SK-MEL-5 (cell line): ENCODE measurements around the gene MLLT10. TPM values are rescaled to one million over a fixed set of nuclear protein-coding genes. Genes with fewer than 3 reads are reported as not detected.

Source experiments
- DNase-seq: peaks from one replicate; pipeline ENCODE4 v3.0.0-alpha.2; 2016; ENCODE audit warnings: low read depth, low spot score
- in situ Hi-C: cut with HindIII; loops from 2 replicates; pipeline ENCODE4 v1.10.0; 2016; ENCODE audit warnings: low sequenced_read_pairs, high pct_unique_total_duplicates, low pct_unique_long_range_greater_than_20kb
- small RNA-seq, 2 experiments: library from RNA; depleted of rRNA; stranded (forward); fragments of <200 nt; gene quantifications; one replicate each; pipeline ENCODE3, GENCODE V24; 2014
- total RNA-seq: library from RNA; depleted of rRNA; stranded (reverse); fragments of >200 nt; shearing (Covaris generic); gene quantifications from 2 replicates; pipeline ENCODE4 v1.2.3, GENCODE V29; 2014; rRNA removed

The MLLT10 gene
- total RNA-seq, 1 experiment from 2014 or later: 24.8 TPM

- no peak for DNase-seq
- in situ Hi-C loops: no loop called here
Measured at GRCh38 chr10:21753497-21754270, 219.7 kb downstream of the MLLT10 start.

DNA sequence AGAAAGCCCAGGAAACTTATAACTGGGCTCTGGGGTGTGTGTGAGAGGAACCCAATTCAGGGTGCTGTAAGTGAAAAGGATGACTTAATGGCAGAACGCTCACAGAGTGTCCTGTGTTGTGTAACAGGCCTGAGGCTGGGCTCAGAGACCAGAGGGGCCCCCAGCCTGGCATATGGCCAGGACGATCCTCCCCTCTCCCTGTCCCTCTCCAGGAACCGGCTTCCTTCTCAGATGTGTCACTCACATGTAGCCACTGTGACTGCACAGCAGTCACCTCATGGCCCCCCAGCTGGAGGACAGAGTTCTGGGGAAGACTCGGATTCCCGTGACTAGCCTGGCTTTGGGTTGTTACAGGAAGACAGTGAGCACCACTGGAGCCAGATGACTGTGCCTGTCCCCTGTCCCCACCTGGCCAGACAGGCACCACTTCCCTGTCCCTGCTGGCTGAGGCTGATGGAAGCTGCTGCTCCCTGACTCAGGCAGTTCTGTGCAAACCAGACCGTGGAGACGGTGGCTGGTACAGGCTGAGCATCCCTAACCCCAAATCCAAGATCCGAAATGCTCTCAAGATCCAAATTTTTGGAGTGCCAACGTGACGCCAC is 220.5 kb downstream of the MLLT10 start:
- in situ Hi-C loops: no loop called here
- DNase-seq: no peak

- in situ Hi-C loops: no loop called here
- DNase-seq: no peak
Measured at GRCh38 chr10:21756707-21757106, 222.7 kb downstream of the MLLT10 start.

GRCh38 chr10:21757185-21757901 is 223.3 kb downstream of the MLLT10 start:
- in situ Hi-C loops: no loop called here
- DNase-seq: no peak

GRCh38 chr10:21758239-21758638 is 224.2 kb downstream of the MLLT10 start:
- in situ Hi-C loops: no loop called here

DNA sequence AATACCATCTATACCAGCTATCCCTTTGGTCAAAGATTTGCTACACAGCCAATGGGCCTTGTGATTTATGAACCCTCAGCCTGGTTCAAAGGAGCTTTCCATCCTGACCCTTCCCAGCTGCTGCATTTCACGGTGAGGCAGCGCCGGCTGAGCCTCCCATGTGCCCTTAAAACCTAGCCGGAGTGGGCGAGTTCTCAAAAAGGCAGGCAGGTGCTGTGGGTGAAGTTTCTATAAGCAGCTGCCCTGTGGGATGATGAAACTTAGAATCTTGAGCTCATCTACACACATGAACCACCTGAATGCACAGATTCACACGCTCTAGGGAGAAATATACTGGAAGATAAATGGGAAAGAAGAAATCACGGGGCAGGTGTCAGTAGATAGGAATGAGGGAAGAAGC is 224.7 kb downstream of the MLLT10 start:
- DNase-seq: no peak
- in situ Hi-C loops: no loop called here

More at GRCh38 chr10:21758239-21758638, 224.2 kb downstream of the MLLT10 start:
- DNase-seq: no peak

GRCh38 chr10:21759232-21759631 is 225.2 kb downstream of the MLLT10 start:
- no peak for DNase-seq
- in situ Hi-C loops: no loop called here

DNA sequence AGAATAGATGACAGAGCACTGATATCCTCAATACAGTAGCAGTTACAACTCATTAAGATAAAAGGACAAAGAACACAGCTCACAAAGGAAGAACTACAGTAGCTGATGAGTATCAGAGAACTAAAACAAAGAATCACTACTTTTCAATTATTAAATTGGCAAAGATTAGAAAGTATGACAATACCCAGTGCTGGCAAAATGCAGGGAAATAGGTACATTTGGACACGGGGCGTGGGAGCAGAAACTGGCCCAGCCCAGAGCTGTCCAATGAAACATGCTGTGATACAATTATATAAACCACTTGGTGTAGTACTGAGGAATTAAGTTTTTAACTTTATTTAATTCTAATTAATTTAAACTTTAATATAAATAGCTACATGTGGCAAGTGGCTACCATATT is 226.3 kb downstream of the MLLT10 start:
- no peak for DNase-seq
- in situ Hi-C loops: no loop called here

DNA sequence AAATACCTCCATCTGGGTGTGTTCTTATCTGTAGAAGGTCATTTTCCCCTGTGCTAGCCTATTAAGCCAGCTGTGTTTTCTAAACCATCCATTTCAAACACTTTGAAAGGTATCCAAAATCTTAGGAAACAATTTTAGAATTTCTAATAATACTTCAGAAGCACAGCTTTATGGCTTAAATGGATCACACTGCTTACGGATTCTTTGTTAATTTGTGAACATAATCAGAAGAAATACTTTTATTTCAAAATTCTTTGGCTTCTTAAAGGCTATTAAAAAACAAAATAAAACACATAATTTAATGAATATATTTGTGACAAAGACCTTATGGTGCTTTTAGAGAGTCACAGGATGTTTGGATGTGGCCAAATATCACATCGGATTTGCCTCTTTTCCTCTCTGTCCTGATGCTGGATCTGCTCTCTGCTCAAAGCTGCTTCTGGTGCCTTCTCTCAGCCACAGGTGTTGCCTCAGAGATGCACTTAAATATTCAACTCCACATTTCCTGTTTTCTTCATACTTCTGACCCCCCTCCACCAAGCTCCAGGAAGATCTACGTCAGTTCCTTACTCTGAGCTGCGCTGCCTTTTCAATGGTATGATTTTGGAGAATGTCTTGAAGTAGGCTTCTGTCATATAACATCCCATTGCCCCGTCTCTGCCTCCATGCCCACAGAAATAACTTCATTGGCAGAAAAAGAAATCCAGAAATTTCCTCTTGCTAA is 230.6 kb downstream of the MLLT10 start:
- in situ Hi-C loops: no loop called here

GRCh38 chr10:21769041-21769440 is 235.0 kb downstream of the MLLT10 start:
- in situ Hi-C loops: no loop called here
- no peak for DNase-seq

More for the DNA sequence above, 230.6 kb downstream of the MLLT10 start:
- DNase-seq: no peak

DNA sequence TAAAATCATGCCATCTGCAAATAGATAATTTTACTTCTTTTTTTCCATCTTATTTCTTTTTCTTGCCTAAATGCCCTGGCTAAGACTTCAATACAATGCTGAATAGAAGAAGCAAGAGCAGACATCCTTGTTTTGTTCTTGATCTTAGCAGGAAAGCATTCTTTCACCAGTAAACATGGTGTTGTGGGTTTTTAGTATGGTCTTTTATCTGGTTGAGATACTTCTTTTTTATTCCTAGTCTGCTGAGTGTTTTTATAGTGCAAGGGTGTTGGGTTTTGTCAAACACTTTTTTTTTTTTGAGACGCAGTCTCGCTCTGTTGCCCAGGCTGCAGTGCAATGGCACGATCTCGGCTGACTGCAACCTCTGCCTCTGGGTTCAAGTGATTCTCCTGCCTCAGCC is 237.2 kb downstream of the MLLT10 start:
- in situ Hi-C loops: no loop called here

DNA sequence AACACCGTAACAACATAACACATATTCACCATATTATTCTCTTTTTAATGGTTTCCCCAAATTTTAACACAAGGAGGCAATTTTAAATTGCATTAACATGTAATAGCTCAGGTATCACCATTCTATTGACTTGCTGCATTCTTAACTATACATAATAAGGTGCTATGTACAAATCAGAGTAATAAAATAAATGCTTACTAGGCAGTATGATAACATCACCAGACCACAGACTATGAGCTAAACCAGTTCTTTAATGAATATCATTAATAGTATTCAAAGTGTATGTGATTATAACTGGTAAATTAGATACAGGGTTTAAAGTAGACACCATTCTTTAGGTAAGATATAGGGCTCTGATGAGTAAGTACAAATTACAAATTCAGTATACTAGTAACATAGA is 242.9 kb downstream of the MLLT10 start:
- DNase-seq: no peak
- in situ Hi-C loops: no loop called here

More for the DNA sequence above, 237.2 kb downstream of the MLLT10 start:
- no peak for DNase-seq

DNA sequence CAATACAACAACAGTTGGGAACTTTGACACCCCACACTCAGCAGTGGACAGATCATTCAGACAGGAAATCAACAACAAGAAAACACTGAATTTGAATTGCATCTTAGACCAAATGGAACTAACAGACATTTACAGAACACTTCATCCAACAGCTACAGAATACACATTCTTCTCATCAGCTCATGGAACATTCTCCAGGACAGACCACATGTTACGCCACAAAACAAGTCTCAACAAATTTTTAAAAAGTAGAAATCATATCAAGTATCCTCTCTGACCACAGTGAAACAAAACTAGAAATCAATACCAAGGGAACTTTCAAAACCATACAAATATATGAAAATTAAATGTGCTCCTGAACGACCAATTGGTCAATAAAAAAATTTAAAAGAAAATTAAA is 257.2 kb downstream of the MLLT10 start:
- no peak for DNase-seq
- in situ Hi-C loops: no loop called here

Small RNA genes lying within 50 kb of the gene (small RNA-seq; reads per million reads assigned to genes)
- gene MIR1915 (0 reads per million in 2 experiments), gene RN7SKP219 (0 reads per million in 2 experiments), gene RNU6-1141P (0 reads per million in 2 experiments), gene RNU6-306P (0 reads per million in 2 experiments)

Other genes starting within 250 kb of the MLLT10 start
- 0.08 and 0.32 TPM in 2 replicates for gene SKIDA1, start 8.6 kb upstream of the MLLT10 start, total RNA-seq